Liver (tissue), 9 donors: Measurements from ENCODE around the gene IL17RC. TPM values are rescaled to one million over a fixed set of nuclear protein-coding genes. Genes with fewer than 3 reads are reported as not detected.

Experiments used
- DNase-seq: peaks from one replicate; pipeline ENCODE4 v3.0.0-alpha.2; 2017; ENCODE audit warnings: low spot score
- H3K27ac ChIP-seq, 2 donors: one replicate each; pipeline ENCODE4 v1.7.0; 2013; ENCODE audit warnings: inconsistent platforms in 2 of 2, low read length in 2 of 2, control low read depth in 1 of 2, low read depth in 1 of 2, mild to moderate bottlenecking in 1 of 2
- H3K27me3 ChIP-seq, 4 donors: one replicate each; pipeline versions ENCODE4 v1.6.1 to v1.7.0; 2013; ENCODE audit warnings: low read length in 3 of 4, inconsistent platforms in 1 of 4, mild to moderate bottlenecking in 1 of 4, moderate library complexity in 1 of 4; ENCODE audit not compliant: control insufficient read depth in 4 of 4, insufficient read depth in 4 of 4
- H3K36me3 ChIP-seq, 4 donors: one replicate each; pipeline versions ENCODE4 v1.6.1 to v1.7.0; 2013; ENCODE audit warnings: low read length in 3 of 4, mild to moderate bottlenecking in 3 of 4, low read depth in 1 of 4, moderate library complexity in 1 of 4; ENCODE audit not compliant: control insufficient read depth in 4 of 4, insufficient read depth in 3 of 4
- H3K4me1 ChIP-seq, 4 donors: one replicate each; pipeline versions ENCODE4 v1.6.1 to v1.7.0; 2013; ENCODE audit warnings: low read length in 3 of 4, mild to moderate bottlenecking in 3 of 4, moderate library complexity in 1 of 4; ENCODE audit not compliant: control insufficient read depth in 4 of 4, insufficient read depth in 4 of 4
- H3K4me3 ChIP-seq, 3 donors: one replicate each; pipeline versions ENCODE4 v1.6.1 to v1.7.0; 2013; ENCODE audit warnings: low read length in 3 of 3, control low read depth in 1 of 3, low read depth in 1 of 3, mild to moderate bottlenecking in 1 of 3
- H3K9ac ChIP-seq, 2 donors: one replicate each; pipeline ENCODE4 v1.7.0; 2013; ENCODE audit warnings: low read length in 2 of 2, mild to moderate bottlenecking in 2 of 2, moderate library complexity in 2 of 2, control low read depth in 1 of 2, low read depth in 1 of 2
- H3K9me3 ChIP-seq, 4 donors: one replicate each; pipeline versions ENCODE4 v1.6.1 to v1.7.0; 2013; ENCODE audit warnings: low read length in 3 of 4; ENCODE audit not compliant: control insufficient read depth in 4 of 4
- CTCF ChIP-seq: fragments of 150-350 bp; IDR thresholded peaks from 2 replicates; pipeline ENCODE4 v1.5.1; 2017; ENCODE audit warnings: improper control_type of control experiment, low read depth, low read length; ENCODE audit not compliant: missing input control
- FOXA2 ChIP-seq: IDR thresholded peaks from 2 replicates; pipeline ENCODE4 v1.6.1; 2016; ENCODE audit warnings: antibody characterized with exemption
- JUND ChIP-seq, 2 donors: IDR thresholded peaks; 2 replicates each; pipeline ENCODE4 v1.6.1; 2016; ENCODE audit warnings: antibody characterized with exemption in 2 of 2
- RAD21 ChIP-seq, 2 donors: IDR thresholded peaks; 2 replicates each; pipeline ENCODE4 v1.6.1; 2016; ENCODE audit warnings: antibody characterized with exemption in 2 of 2, mild to moderate bottlenecking in 2 of 2
- REST ChIP-seq: IDR thresholded peaks from 2 replicates; pipeline ENCODE4 v1.6.1; 2016; ENCODE audit warnings: antibody characterized with exemption, mild to moderate bottlenecking
- RXRA ChIP-seq, 2 donors: IDR thresholded peaks; 2 replicates each; pipeline ENCODE4 v1.6.1; 2017 to 2018; ENCODE audit warnings: antibody characterized with exemption in 2 of 2, mild to moderate bottlenecking in 1 of 2
- SP1 ChIP-seq: IDR thresholded peaks from 2 replicates; pipeline ENCODE4 v1.6.1; 2018; ENCODE audit warnings: antibody characterized with exemption, mild to moderate bottlenecking
- WGBS: extraction: QIAGEN DNeasy Blood & Tissue Kit; methylation state at CpG from one replicate; pipeline ENCODE4 v1.1.7; 2013; 5-methylcytosine and 5-hydroxymethylcytosine counted together
- polyA plus RNA-seq, 2 donors: library from polyadenylated mRNA; stranded (reverse) in 1 of 2; unstranded in 1 of 2; fragments of 200-250 nt in 1 of 2; fragments of >200 nt in 1 of 2; fragmentation: Nextera tagmentation in 1 of 2; extraction: Ambion mirVana in 1 of 2; gene quantifications; one replicate each; pipeline versions ENCODE4 v1.2.1 to v1.2.3, GENCODE V29; 2013 to 2015
- total RNA-seq, 2 donors: library from RNA; depleted of rRNA; stranded (reverse); fragments of >200 nt; gene quantifications; one replicate each; pipeline ENCODE4 v1.2.3, GENCODE V29; 2014
- donor health status: healthy.
- donor health status: healthy.
- donor health status: healthy.
- donor health status: healthy.
- donor health status: healthy.

The IL17RC gene
- total and polyA plus RNA-seq, 4 donors = 15.4 to 62.8 (median 25.7) TPM

- peaks cover 0 to under 1% (median 0%) of the 10 kb centered on the region in 4 donors for H3K27me3 ChIP-seq
- TF ChIP-seq CTCF (peak; percentile 63), JUND (IDR thresholded peaks at IDR 0.05) (no peak), RAD21 (IDR thresholded peaks at IDR 0.05) (peak; percentile 52 to 74), FOXA2 (no peak), SP1 (no peak)
- 9% methylated on average over 90 of the region's 90 CpGs for WGBS
- H3K4me3 ChIP-seq = peak overlapping the region in 2 of 3 donors; percentile 55
- peaks cover 2 to 16% (median 11%) of the 10 kb centered on the region in 4 donors for H3K4me1 ChIP-seq
- no peak overlapping the region for H3K9ac ChIP-seq
- peak overlapping the region; percentile 35 to 42 for H3K27ac ChIP-seq
- peaks cover 0 to 19% (median 8%) of the 10 kb centered on the region in 4 donors for H3K36me3 ChIP-seq
- H3K9me3 ChIP-seq = no peaks in the 10 kb centered on the region
- DNase-seq = peak; percentile 77
Measured at GRCh38 chr3:9946112-9947024, 29.5 kb downstream of the IL17RC start.

DNA sequence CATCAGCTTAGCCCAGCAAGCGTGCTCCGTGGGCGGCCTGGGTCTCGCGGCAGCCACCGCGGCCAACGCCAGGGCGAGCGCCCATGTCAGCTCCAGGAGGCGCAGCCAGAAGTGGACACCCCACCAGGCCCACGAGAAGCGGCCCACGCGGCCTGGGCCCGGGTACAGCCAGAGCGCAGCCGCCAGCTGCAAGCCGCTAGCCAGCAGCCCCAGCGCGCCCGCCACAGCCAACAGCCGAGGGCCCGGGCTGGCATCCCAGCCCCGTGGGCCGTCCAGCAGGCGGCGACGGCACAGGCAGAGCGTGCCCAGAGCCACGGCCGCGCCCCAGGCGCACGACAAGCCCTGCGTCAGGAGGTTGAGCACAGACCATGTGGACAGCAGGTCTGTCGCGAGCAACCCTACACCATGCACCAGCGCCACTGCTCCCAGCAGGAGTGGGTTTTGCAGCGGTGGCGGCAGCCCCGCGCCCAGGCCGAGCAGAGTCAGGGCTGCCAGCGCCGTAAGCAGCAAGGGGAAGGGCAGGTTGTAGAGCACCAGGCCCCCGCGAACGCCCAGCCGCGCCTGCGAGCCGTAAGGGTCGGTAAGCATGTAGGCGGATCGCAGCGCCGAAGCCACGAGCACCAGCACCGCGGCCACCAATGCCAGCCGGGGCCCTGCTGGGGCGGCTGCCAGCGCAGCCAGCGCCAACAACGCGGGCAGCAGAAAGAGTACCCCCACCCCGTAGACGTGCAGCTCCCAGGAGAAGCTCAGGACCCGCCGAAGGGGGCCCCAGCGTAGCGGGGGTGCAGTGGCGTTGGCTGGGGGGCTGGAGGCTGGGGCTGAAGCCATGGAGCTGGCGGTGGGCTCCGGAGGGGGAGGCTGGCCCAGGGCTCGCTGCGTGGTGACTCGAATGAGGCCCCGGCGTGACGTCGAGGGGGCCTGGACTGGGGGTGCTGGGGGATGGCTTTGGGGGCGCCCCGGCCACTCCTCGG lies 30.4 kb downstream of the IL17RC start:
- TF ChIP-seq REST (no peak), RXRA (IDR thresholded peaks at IDR 0.05) (no peak), CTCF (peak; percentile 51), RAD21 (IDR thresholded peaks at IDR 0.05) (peak; percentile 34 to 71)
- DNase-seq = no peak
- peaks cover 0 to 17% (median 8%) of the 10 kb centered on the region in 4 donors for H3K36me3 ChIP-seq
- peak overlapping the region; percentile 55 to 57 (median 55) for H3K4me3 ChIP-seq
- H3K9me3 ChIP-seq = no peaks in the 10 kb centered on the region
- peaks cover 6 to 24% (median 18%) of the 10 kb centered on the region in 4 donors for H3K4me1 ChIP-seq
- H3K9ac ChIP-seq = no peak overlapping the region
- H3K27ac ChIP-seq = peak overlapping the region in 1 of 2 donors; percentile 42
- WGBS = 37% methylated on average over 86 of the region's 86 CpGs
- H3K27me3 ChIP-seq = peaks cover 0 to 3% (median 0%) of the 10 kb centered on the region in 4 donors
